ENCODE measurements around the gene TSPEAR.

- TF ChIP-seq CTCF (IDR thresholded peaks at IDR 0.05) (no peak), POLR2A (IDR thresholded peaks at IDR 0.05) (no peak)
Measured at GRCh38 chr21:44478801-44479167, 232.6 kb downstream of the TSPEAR start.
